HUES6 (cell line): ENCODE measurements around the gene NUDT10.
A peak's percentile ranks its signal among the peaks of the same experiment; 100 is the strongest.
"Not testable (repeated sequence)": the region's sequence is repeated elsewhere in the genome, so short reads cannot be mapped to it uniquely, and the experiment has no call there.

Source experiments
- H3K27ac ChIP-seq: 2 replicates; pipeline ENCODE4 v1.7.0; 2013; ENCODE audit warnings: low read depth, mild to moderate bottlenecking, low read length, inconsistent platforms
- H3K27me3 ChIP-seq: 2 replicates; pipeline ENCODE4 v1.6.1; 2013; ENCODE audit warnings: low read length; ENCODE audit not compliant: control insufficient read depth, insufficient read depth
- H3K36me3 ChIP-seq: 2 replicates; pipeline ENCODE4 v1.6.1; 2013; ENCODE audit warnings: low read length; ENCODE audit not compliant: control insufficient read depth, insufficient read depth
- H3K4me1 ChIP-seq: 2 replicates; pipeline ENCODE4 v1.6.1; 2013; ENCODE audit warnings: low read length; ENCODE audit not compliant: control insufficient read depth, insufficient read depth
- H3K4me3 ChIP-seq: 2 replicates; pipeline ENCODE4 v1.5.1; 2013; ENCODE audit warnings: low read depth, low read length
- H3K9ac ChIP-seq: one replicate; pipeline ENCODE4 v1.6.1; 2013; ENCODE audit warnings: mild to moderate bottlenecking, low read length
- H3K9me3 ChIP-seq: 2 replicates; pipeline ENCODE4 v1.6.1; 2013; ENCODE audit warnings: low read depth, low read length; ENCODE audit not compliant: control insufficient read depth, insufficient read depth

Gene NUDT10

GRCh38 chrX:51332188-51332942 is at the start of gene NUDT10:
NUDT10 (plus strand) TSS chrX:51332822; CDS start chrX:51332966, 144 bp downstream.
- Histone ChIP-seq H3K27me3 (no peaks in the 10 kb centered on the region; the same call in 1 of the 2 replicates), H3K4me3 (peak within 1 kb of the TSS; percentile 56)

GRCh38 chrX:51292421-51292820 is 40.2 kb upstream of the NUDT10 start:
- H3K27me3 ChIP-seq, result no peaks in the 10 kb centered on the region
- no peak overlapping the region for H3K4me3 ChIP-seq
- no peaks in the 10 kb centered on the region for H3K36me3 ChIP-seq
- no peaks in the 10 kb centered on the region for H3K4me1 ChIP-seq
- no peaks in the 10 kb centered on the region; the same call in 1 of the 2 replicates for H3K9me3 ChIP-seq
- no peak overlapping the region for H3K9ac ChIP-seq
- H3K27ac ChIP-seq, result no peak overlapping the region

More at GRCh38 chrX:51332188-51332942, at the start of gene NUDT10:
- H3K9me3 ChIP-seq, result peaks cover 3% of the 10 kb centered on the region; the same call in 1 of the 2 replicates
- no peak within 1 kb of the TSS for H3K27ac ChIP-seq
- H3K36me3 ChIP-seq, result no peaks in the 10 kb centered on the region
- peaks cover 7% of the 10 kb centered on the region; the same call in 1 of the 2 replicates for H3K4me1 ChIP-seq
- peak within 1 kb of the TSS; percentile 74 for H3K9ac ChIP-seq

- no peak overlapping the region for H3K27ac ChIP-seq
- no peaks in the 10 kb centered on the region for H3K36me3 ChIP-seq
- no peaks in the 10 kb centered on the region for H3K4me1 ChIP-seq
- H3K9me3 ChIP-seq, result peaks cover 12% of the 10 kb centered on the region; the same call in 1 of the 2 replicates
- no peak overlapping the region for H3K9ac ChIP-seq
- no peaks in the 10 kb centered on the region for H3K27me3 ChIP-seq
- no peak overlapping the region for H3K4me3 ChIP-seq
Observed at GRCh38 chrX:51296138-51296537, 36.5 kb upstream of the NUDT10 start.

GRCh38 chrX:51316271-51316670 is 16.4 kb upstream of the NUDT10 start:
- Histone ChIP-seq H3K4me1 (no peaks in the 10 kb centered on the region), H3K36me3 (no peaks in the 10 kb centered on the region), H3K27ac (no peak overlapping the region), H3K9me3 (no peaks in the 10 kb centered on the region; the same call in 1 of the 2 replicates), H3K9ac (no peak overlapping the region), H3K4me3 (no peak overlapping the region), H3K27me3 (no peaks in the 10 kb centered on the region)

- not testable (repeated sequence) for H3K36me3 ChIP-seq, H3K27me3 ChIP-seq, H3K27ac ChIP-seq, H3K9me3 ChIP-seq, H3K4me1 ChIP-seq
- H3K4me3 ChIP-seq, result peak overlapping the region; percentile 56
- H3K9ac ChIP-seq, result peak overlapping the region; percentile 29
Observed at GRCh38 chrX:51332943-51333785, 542 bp downstream of the NUDT10 start.

- Histone ChIP-seq H3K27ac (no peak overlapping the region), H3K36me3 (no peaks in the 10 kb centered on the region), H3K9me3 (peaks cover 3% of the 10 kb centered on the region; the same call in 1 of the 2 replicates), H3K9ac (no peak overlapping the region), H3K27me3 (no peaks in the 10 kb centered on the region; the same call in 1 of the 2 replicates), H3K4me3 (peak overlapping the region; percentile 56), H3K4me1 (peaks cover 7% of the 10 kb centered on the region; the same call in 1 of the 2 replicates)
Observed at GRCh38 chrX:51334276-51334675, 1.7 kb downstream of the NUDT10 start.

GRCh38 chrX:51336584-51336983 is 4.0 kb downstream of the NUDT10 start:
- Histone ChIP-seq H3K36me3 (no peaks in the 10 kb centered on the region), H3K9ac (no peak overlapping the region), H3K4me3 (no peak overlapping the region), H3K9me3 (no peaks in the 10 kb centered on the region; the same call in 1 of the 2 replicates), H3K27me3 (no peaks in the 10 kb centered on the region; the same call in 1 of the 2 replicates), H3K27ac (no peak overlapping the region), H3K4me1 (peaks cover 7% of the 10 kb centered on the region; the same call in 1 of the 2 replicates)

- Histone ChIP-seq H3K4me3 (no peak overlapping the region; the same call in 1 of the 2 replicates), H3K9ac (no peak overlapping the region), H3K4me1 (peaks cover 10% of the 10 kb centered on the region; the same call in 1 of the 2 replicates), H3K27me3 (no peaks in the 10 kb centered on the region), H3K36me3 (no peaks in the 10 kb centered on the region), H3K27ac (no peak overlapping the region), H3K9me3 (peaks cover 4% of the 10 kb centered on the region; the same call in 1 of the 2 replicates)
Observed at GRCh38 chrX:51361251-51361650, 28.6 kb downstream of the NUDT10 start.

GRCh38 chrX:51376672-51377071 is 44.0 kb downstream of the NUDT10 start:
- Histone ChIP-seq H3K9me3 (no peaks in the 10 kb centered on the region), H3K27me3 (no peaks in the 10 kb centered on the region; the same call in 1 of the 2 replicates), H3K36me3 (no peaks in the 10 kb centered on the region), H3K9ac (no peak overlapping the region), H3K27ac (no peak overlapping the region), H3K4me1 (no peaks in the 10 kb centered on the region), H3K4me3 (no peak overlapping the region)
